Measurements from ENCODE around the gene TENM3. TPM values are rescaled to one million over a fixed set of nuclear protein-coding genes. Genes with fewer than 3 reads are reported as not detected.

The TENM3 gene
- total RNA-seq, 2 experiments from 2014 or later, result not detected

GRCh38 chr4:182325848-182326255 lies 82.7 kb downstream of the TENM3 start:
- CTCF ChIA-PET, result no interaction called here
- no peaks in the 10 kb centered on the region for H3K9me3 Mint-ChIP-seq

GRCh38 chr4:182328505-182328904 lies 85.3 kb downstream of the TENM3 start:
- ChIA-PET POLR2A (no interaction called here), CTCF (no interaction called here)
- no peak for TF ChIP-seq CTCF (IDR thresholded peaks at IDR 0.05)
- Mint-ChIP-seq H3K27me3 (no peaks in the 10 kb centered on the region), H3K9me3 (no peaks in the 10 kb centered on the region), H3K4me3 (no peak overlapping the region), H3K4me1 (ENCODE audit: low read depth) (no peaks in the 10 kb centered on the region), H3K36me3 (ENCODE audit: low read depth) (no peaks in the 10 kb centered on the region), H3K27ac (no peak overlapping the region)
- Histone ChIP-seq H3K4me3 (ENCODE audit: low read length) (no peak overlapping the region), H3K27me3 (ENCODE audit: control insufficient read depth in 1 of 2, insufficient read depth in 2 of 2, low read length in 2 of 2) (no peaks in the 10 kb centered on the region), H3K4me1 (ENCODE audit: insufficient read depth, low read length) (no peaks in the 10 kb centered on the region), H3K27ac (ENCODE audit: low read depth in 1 of 2, low read length in 2 of 2) (no peak overlapping the region), H3K36me3 (ENCODE audit: insufficient read depth, low read length) (no peaks in the 10 kb centered on the region), H3K9me3 (ENCODE audit: control insufficient read depth in 1 of 2, insufficient read depth in 1 of 2, low read length in 2 of 2) (peaks cover 0 to 4% of the 10 kb centered on the region in 2 experiments)
- no peak for ATAC-seq (ENCODE audit: poor library complexity)
- no peak for DNase-seq
- intact Hi-C loops (cut with DNase I, micrococcal nuclease), result no loop called here

More at GRCh38 chr4:182325848-182326255, 82.7 kb downstream of the TENM3 start:
- Histone ChIP-seq H3K4me1 (ENCODE audit: insufficient read depth, low read length) (no peaks in the 10 kb centered on the region), H3K9me3 (ENCODE audit: control insufficient read depth in 1 of 2, insufficient read depth in 1 of 2, low read length in 2 of 2) (peaks cover 0 to 4% of the 10 kb centered on the region in 2 experiments), H3K27me3 (ENCODE audit: control insufficient read depth in 1 of 2, insufficient read depth in 2 of 2, low read length in 2 of 2) (no peaks in the 10 kb centered on the region), H3K4me3 (ENCODE audit: low read length) (no peak overlapping the region), H3K27ac (ENCODE audit: low read depth in 1 of 2, low read length in 2 of 2) (no peak overlapping the region), H3K36me3 (ENCODE audit: insufficient read depth, low read length) (no peaks in the 10 kb centered on the region)
- H3K27me3 Mint-ChIP-seq, result no peaks in the 10 kb centered on the region
- DNase-seq (no peak), ATAC-seq (ENCODE audit: poor library complexity) (no peak)
- H3K4me1 Mint-ChIP-seq (ENCODE audit: low read depth), result no peaks in the 10 kb centered on the region
- no peaks in the 10 kb centered on the region for H3K36me3 Mint-ChIP-seq (ENCODE audit: low read depth)
- TF ChIP-seq CTCF (IDR thresholded peaks at IDR 0.05), result no peak
- H3K27ac Mint-ChIP-seq, result no peak overlapping the region
- H3K4me3 Mint-ChIP-seq, result no peak overlapping the region
- POLR2A ChIA-PET, result no interaction called here
- intact Hi-C loops (cut with DNase I, micrococcal nuclease), result no loop called here

GRCh38 chr4:182337366-182337765 lies 94.2 kb downstream of the TENM3 start:
- Histone ChIP-seq H3K27ac (ENCODE audit: low read depth in 1 of 2, low read length in 2 of 2) (no peak overlapping the region), H3K9me3 (ENCODE audit: control insufficient read depth in 1 of 2, insufficient read depth in 1 of 2, low read length in 2 of 2) (no peaks in the 10 kb centered on the region), H3K4me3 (ENCODE audit: low read length) (no peak overlapping the region), H3K36me3 (ENCODE audit: insufficient read depth, low read length) (no peaks in the 10 kb centered on the region), H3K4me1 (ENCODE audit: insufficient read depth, low read length) (no peaks in the 10 kb centered on the region), H3K27me3 (ENCODE audit: control insufficient read depth in 1 of 2, insufficient read depth in 2 of 2, low read length in 2 of 2) (no peaks in the 10 kb centered on the region)
- DNase-seq, result no peak
- Mint-ChIP-seq H3K4me1 (ENCODE audit: low read depth) (no peaks in the 10 kb centered on the region), H3K9me3 (no peaks in the 10 kb centered on the region), H3K27me3 (no peaks in the 10 kb centered on the region), H3K27ac (no peak overlapping the region), H3K4me3 (no peak overlapping the region), H3K36me3 (ENCODE audit: low read depth) (no peaks in the 10 kb centered on the region)
- CTCF ChIA-PET, result no interaction called here
- intact Hi-C loops (cut with DNase I, micrococcal nuclease), result no loop called here
- POLR2A ChIA-PET, result no interaction called here
- no peak for TF ChIP-seq CTCF (IDR thresholded peaks at IDR 0.05)
- ATAC-seq (ENCODE audit: poor library complexity), result no peak
